A549 (cell line): ENCODE data around the gene TMEM123.

ENCODE experiments used
- BHLHE40 ChIP-seq: IDR thresholded peaks from 2 replicates; pipeline ENCODE4 v1.6.1; 2012; ENCODE audit warnings: low read depth, low read length, inconsistent platforms
- EP300 ChIP-seq, 2 experiments: fragments of >200 bp; sonication (Bioruptor Twin); formaldehyde crosslinking; IDR thresholded peaks; 2 replicates in 1 of 2; 3 replicates in 1 of 2; pipeline ENCODE4 v1.6.1; 2016 to 2017
- FOSL2 ChIP-seq, 2 experiments: fragments of 450-650 bp in 1 of 2; fragments of >200 bp in 1 of 2; sonication (Bioruptor Twin) in 1 of 2; formaldehyde crosslinking; IDR thresholded peaks; 2 replicates each; pipeline versions ENCODE4 v1.5.0 to v1.6.1; 2016 to 2020; ENCODE audit warnings: mild to moderate bottlenecking in 1 of 2, moderate library complexity in 1 of 2
- MAFK ChIP-seq: fragments of 450-650 bp; IDR thresholded peaks from 2 replicates; pipeline ENCODE4 v1.6.1; 2014; ENCODE audit not compliant: partially characterized antibody
- MYC ChIP-seq: IDR thresholded peaks from 2 replicates; pipeline ENCODE4 v1.6.1; 2012; ENCODE audit warnings: mild to moderate bottlenecking, inconsistent platforms, low read length, improper control_type of control experiment, borderline replicate concordance
- NFE2L2 ChIP-seq: fragments of 150-350 bp; conservative IDR thresholded peaks from 2 replicates; pipeline ENCODE4 v1.6.1; 2014; ENCODE audit warnings: low read length
- POLR2A ChIP-seq: IDR thresholded peaks from 2 replicates; pipeline ENCODE4 v1.6.1; 2012; ENCODE audit warnings: mild to moderate bottlenecking, low read length
- TF ChIP-seq, protein P1 (sequence below): fragments of >200 bp; sonication (Bioruptor Twin); formaldehyde crosslinking; IDR thresholded peaks from 3 replicates; pipeline ENCODE4 v1.5.1; 2016

DNA sequence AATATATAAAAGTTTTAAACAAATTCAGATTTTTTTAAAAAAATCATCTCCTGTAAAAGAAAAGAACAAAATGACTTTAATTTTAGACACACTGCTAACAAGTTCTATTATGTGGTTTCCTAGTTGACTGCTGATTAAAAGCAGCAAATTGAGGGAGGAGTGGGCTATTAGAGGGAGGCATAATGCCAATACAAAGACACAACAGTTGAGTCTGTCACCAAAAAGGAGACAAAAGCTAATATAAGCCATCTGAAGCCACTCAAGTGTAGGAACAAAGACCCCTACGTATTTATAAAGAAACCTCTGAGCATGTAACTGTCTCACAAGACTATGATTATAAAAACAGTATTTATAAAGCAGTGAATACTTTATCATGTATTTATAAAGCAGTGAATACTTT, 28.6 kb downstream of the TMEM123 start:
- TF ChIP-seq NFE2L2: no peak
- TF ChIP-seq, protein P1, sequence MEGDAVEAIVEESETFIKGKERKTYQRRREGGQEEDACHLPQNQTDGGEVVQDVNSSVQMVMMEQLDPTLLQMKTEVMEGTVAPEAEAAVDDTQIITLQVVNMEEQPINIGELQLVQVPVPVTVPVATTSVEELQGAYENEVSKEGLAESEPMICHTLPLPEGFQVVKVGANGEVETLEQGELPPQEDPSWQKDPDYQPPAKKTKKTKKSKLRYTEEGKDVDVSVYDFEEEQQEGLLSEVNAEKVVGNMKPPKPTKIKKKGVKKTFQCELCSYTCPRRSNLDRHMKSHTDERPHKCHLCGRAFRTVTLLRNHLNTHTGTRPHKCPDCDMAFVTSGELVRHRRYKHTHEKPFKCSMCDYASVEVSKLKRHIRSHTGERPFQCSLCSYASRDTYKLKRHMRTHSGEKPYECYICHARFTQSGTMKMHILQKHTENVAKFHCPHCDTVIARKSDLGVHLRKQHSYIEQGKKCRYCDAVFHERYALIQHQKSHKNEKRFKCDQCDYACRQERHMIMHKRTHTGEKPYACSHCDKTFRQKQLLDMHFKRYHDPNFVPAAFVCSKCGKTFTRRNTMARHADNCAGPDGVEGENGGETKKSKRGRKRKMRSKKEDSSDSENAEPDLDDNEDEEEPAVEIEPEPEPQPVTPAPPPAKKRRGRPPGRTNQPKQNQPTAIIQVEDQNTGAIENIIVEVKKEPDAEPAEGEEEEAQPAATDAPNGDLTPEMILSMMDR: no peak
- no peak for TF ChIP-seq MAFK
- TF ChIP-seq POLR2A: no peak
- TF ChIP-seq BHLHE40: no peak
- no peak for TF ChIP-seq EP300 (IDR thresholded peaks at IDR 0.05)
- no peak for TF ChIP-seq MYC
- TF ChIP-seq FOSL2 (IDR thresholded peaks at IDR 0.05): no peak
- no peak for TF ChIP-seq FOSL2 (CRISPR knock-in tag; IDR thresholded peaks at IDR 0.05)
